ENCODE results near the gene RUNX1.

- TF ChIP-seq CTCF (conservative IDR thresholded peaks at IDR 0.05; ENCODE audit: low read depth, low read length) (no peak), EZH2 (IDR thresholded peaks at IDR 0.05; ENCODE audit: borderline replicate concordance, low read depth, low read length, poor library complexity, severe bottlenecking) (no peak)
Observed at GRCh38 chr21:34850166-34850690, 198.9 kb downstream of the RUNX1 start.

Measured in A673 (cell line).